Naive thymus-derived CD8-positive, alpha-beta T cell (primary cell): ENCODE measurements around the gene DRC1. TPM values are rescaled to one million over a fixed set of nuclear protein-coding genes. Genes with fewer than 3 reads are reported as not detected.

Source experiments
- ATAC-seq, 2 donors: fragments of 150-1000 bp; cut with Tn5 transposase in 1 of 2; sonication (Bioruptor Pico), chemical (Tn5 transposase) in 1 of 2; 1 replicate in 1 of 2; 2 replicates in 1 of 2; pipeline ENCODE4 v1.10.0; 2021; ENCODE audit warnings: mild to moderate bottlenecking in 2 of 2, moderate library complexity in 2 of 2
- POLR2A ChIA-PET: fragments of 350-600 bp; sonication (Branson Sonifier 250); formaldehyde crosslinking; loops from one replicate; lab custom pipeline; 2021; ENCODE audit warnings: antibody characterized with exemption; lab: Charles Lee
- DNase-seq, 10 donors: peaks; one replicate each; pipeline versions ENCODE4 v3.0.0 to v3.0.0-alpha.2; 2020 to 2022
- H3K27ac Mint-ChIP-seq, 10 donors: one replicate each; pipeline ENCODE4 v1.8.0; 2020 to 2022; ENCODE audit warnings: mild to moderate bottlenecking in 10 of 10, mixed read lengths in 10 of 10, moderate library complexity in 4 of 10, inconsistent platforms in 1 of 10
- H3K27me3 Mint-ChIP-seq, 5 donors: one replicate each; pipeline ENCODE4 v1.8.0; 2021 to 2022; ENCODE audit warnings: mixed read lengths in 5 of 5
- H3K36me3 Mint-ChIP-seq, 3 donors: one replicate each; pipeline ENCODE4 v1.8.0; 2020 to 2022; ENCODE audit warnings: mixed read lengths in 3 of 3, mild to moderate bottlenecking in 2 of 3, inconsistent platforms in 1 of 3
- H3K4me1 Mint-ChIP-seq, 4 donors: one replicate each; pipeline ENCODE4 v1.8.0; 2021 to 2022; ENCODE audit warnings: mixed read lengths in 4 of 4
- H3K4me3 Mint-ChIP-seq, 10 donors: one replicate each; pipeline ENCODE4 v1.8.0; 2020 to 2022; ENCODE audit warnings: mild to moderate bottlenecking in 10 of 10, mixed read lengths in 10 of 10, moderate library complexity in 6 of 10, inconsistent platforms in 1 of 10
- H3K9me3 Mint-ChIP-seq, 9 donors: one replicate each; pipeline ENCODE4 v1.8.0; 2020 to 2022; ENCODE audit warnings: mixed read lengths in 9 of 9, mild to moderate bottlenecking in 3 of 9, inconsistent platforms in 1 of 9, moderate library complexity in 1 of 9
- polyA plus RNA-seq, 3 donors: library from polyadenylated mRNA; unstranded; fragments of 300-500 nt; fragmentation: Illumina TruSeq; gene quantifications; one replicate each; pipeline ENCODE4 v1.2.3, GENCODE V29; 2021
- total RNA-seq, 8 experiments: library from RNA in 2 of 8; stranded (reverse) in 2 of 8; gene quantifications; one replicate each; pipeline ENCODE4 v1.2.3 and lab custom pipeline; 2021 to 2026

Gene DRC1
- total and polyA plus RNA-seq, 5 experiments from 2014 or later = not detected

DNA sequence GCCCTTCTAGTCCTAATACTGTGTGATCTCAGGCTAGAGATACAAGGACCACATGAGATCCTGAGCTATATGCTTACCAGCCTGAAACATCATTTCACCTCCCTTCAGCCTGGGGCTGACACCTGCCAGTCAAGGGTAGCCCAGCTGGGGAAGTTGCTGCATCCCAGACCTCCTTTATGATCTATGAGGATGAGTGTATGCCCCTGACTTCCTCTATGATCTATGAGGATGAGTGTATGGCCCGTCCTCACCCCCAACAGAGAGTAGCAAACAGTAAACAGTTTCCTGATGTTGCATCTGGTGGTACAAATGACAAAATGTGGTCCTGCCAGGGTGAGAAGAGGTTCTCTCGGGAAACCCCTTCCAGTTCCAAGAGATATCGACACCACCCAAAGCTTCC lies 85.1 kb downstream of the DRC1 start:
- H3K4me3 Mint-ChIP-seq = no peak overlapping the region
- DNase-seq (no peak), ATAC-seq (no peak)
- peaks cover 0 to 22% (median 3%) of the 10 kb centered on the region in 5 donors for H3K27me3 Mint-ChIP-seq
- no peaks in the 10 kb centered on the region for H3K9me3 Mint-ChIP-seq
- no peaks in the 10 kb centered on the region for H3K4me1 Mint-ChIP-seq
- no peaks in the 10 kb centered on the region for H3K36me3 Mint-ChIP-seq
- no peak overlapping the region for H3K27ac Mint-ChIP-seq
- POLR2A ChIA-PET = no interaction called here

DNA sequence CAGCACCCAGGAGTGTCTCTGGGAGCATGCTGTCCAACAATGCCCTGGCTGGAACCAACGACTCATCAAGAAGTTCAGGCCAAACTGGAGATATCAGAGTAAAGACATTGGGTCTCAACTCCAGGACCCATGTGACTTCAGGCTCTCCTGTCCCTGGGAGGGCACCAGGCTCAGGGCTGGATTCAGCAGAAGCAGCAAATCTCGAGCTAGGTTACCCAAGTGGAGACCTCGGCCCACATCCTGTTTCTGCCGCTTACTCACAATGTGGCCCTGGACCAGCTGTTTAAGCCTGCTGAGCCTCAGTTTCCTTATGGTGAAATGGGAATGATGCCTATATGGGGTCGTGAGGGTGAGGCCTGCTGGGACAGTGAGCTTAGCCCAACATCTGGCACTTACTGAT lies 85.5 kb downstream of the DRC1 start:
- ATAC-seq (no peak), DNase-seq (no peak)
- POLR2A ChIA-PET = no interaction called here
- no peaks in the 10 kb centered on the region for H3K4me1 Mint-ChIP-seq
- no peaks in the 10 kb centered on the region for H3K9me3 Mint-ChIP-seq
- H3K4me3 Mint-ChIP-seq = no peak overlapping the region
- H3K27ac Mint-ChIP-seq = no peak overlapping the region
- H3K36me3 Mint-ChIP-seq = no peaks in the 10 kb centered on the region
- H3K27me3 Mint-ChIP-seq = peaks cover 0 to 22% (median 3%) of the 10 kb centered on the region in 5 donors

DNA sequence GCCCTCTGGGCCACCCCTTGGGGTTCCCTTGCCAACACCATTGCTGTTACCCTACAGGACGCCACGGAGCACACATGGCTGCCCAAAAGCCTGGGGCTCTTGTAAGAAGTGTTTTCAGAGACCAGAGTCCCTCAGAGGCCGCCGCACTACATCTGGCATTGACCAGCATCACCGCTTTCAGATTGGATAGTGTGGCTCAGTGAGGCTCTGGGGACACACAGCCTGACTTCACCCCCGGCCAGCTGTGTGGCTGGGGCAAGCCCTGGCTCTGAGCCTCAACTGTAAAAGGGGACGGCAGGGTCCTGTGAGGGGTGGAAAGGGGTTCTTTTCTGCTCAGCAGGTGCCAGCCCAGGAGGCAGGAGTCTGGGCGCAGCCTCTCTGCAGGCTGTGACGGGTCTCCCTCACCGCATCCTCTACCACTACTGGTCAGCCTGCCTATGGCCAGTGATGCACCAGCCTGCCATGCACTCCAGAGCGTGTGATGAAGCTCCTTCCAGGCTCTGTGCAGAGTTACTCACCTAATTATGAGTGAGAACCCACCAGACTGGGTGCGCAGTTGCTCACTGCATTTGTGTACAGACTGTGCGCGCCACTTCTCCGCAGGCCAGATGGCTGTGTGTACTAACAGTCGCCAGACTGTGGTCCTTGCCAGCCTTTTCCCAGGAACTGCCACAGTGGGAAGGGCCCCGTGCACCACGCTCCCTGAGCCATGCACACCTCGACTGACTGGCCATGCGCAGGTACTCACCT lies 86.9 kb downstream of the DRC1 start:
- no peaks in the 10 kb centered on the region for H3K4me1 Mint-ChIP-seq
- DNase-seq (no peak), ATAC-seq (no peak)
- H3K36me3 Mint-ChIP-seq = no peaks in the 10 kb centered on the region
- H3K9me3 Mint-ChIP-seq = no peaks in the 10 kb centered on the region
- POLR2A ChIA-PET = no interaction called here
- H3K27ac Mint-ChIP-seq = no peak overlapping the region
- peaks cover 0 to 16% (median 3%) of the 10 kb centered on the region in 5 donors for H3K27me3 Mint-ChIP-seq
- H3K4me3 Mint-ChIP-seq = no peak overlapping the region

DNA sequence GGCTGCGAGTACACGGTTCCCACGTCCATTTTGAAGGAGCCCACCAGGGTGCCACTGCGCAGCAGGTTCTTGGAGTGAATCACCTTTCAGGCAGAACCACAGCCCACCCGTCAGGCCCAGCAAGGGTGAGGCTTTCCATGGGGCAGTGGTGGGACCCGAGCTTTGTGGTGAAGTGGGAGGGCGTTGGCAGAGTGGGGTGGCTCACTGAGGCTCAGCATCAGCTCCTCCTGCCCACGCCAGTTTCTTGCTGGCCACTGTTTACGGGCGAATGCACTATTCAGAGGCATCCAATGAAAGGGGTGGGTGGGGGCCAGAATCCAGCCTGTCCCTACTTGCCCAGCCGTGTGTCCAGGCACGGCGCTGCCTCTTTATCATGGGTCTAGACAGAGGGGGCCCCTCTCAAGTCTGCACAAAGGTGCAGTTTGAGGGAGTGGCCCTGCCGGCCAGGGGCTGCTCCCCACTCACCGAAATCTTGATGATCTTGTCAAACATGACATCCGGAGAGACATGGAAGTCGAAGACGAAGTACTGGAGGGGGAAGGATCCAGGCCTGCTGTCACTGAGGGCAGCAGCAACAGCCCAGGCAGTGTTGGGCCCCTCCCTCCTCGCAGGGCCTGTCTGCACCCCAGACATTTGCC lies 87.6 kb downstream of the DRC1 start:
- Mint-ChIP-seq H3K27me3 (peaks cover 0 to 14% (median 3%) of the 10 kb centered on the region in 5 donors), H3K4me1 (no peaks in the 10 kb centered on the region), H3K36me3 (no peaks in the 10 kb centered on the region), H3K9me3 (no peaks in the 10 kb centered on the region), H3K27ac (no peak overlapping the region), H3K4me3 (no peak overlapping the region)
- ATAC-seq = no peak
- POLR2A ChIA-PET = no interaction called here
- no peak for DNase-seq

DNA sequence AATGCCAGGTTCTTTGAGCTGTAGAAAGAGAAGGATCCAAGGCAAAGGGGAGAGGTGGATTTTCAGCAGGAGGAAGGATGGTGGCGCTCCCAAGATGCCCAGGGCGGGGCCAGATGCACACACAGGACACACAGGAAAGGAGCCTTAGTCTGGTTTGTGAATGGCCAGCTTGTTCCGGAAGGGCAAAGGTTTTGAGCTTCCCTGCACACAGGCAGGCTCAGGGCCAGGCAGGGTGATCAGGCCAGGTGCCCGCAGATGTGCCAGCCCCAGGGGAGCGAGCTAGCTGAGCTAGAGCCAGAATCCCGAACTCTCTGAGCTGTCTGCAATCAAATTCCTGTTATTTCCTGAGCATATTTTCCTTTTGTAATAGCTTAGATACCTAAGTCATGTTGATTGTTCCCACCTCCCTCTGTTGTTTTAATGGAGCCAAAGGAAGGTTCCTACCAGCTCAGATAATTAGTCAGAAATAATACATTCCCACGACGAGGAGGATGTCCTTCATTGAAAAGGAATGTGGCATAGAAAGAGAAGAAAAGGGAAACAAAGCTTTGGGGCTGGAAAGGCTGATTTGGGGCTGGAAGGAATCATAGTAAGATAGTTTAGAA lies 89.9 kb downstream of the DRC1 start:
- DNase-seq = no peak
- H3K36me3 Mint-ChIP-seq = no peaks in the 10 kb centered on the region
- ATAC-seq = no peak
- H3K9me3 Mint-ChIP-seq = no peaks in the 10 kb centered on the region
- H3K27ac Mint-ChIP-seq = no peak overlapping the region
- H3K4me1 Mint-ChIP-seq = no peaks in the 10 kb centered on the region
- H3K27me3 Mint-ChIP-seq = no peaks in the 10 kb centered on the region
- no peak overlapping the region for H3K4me3 Mint-ChIP-seq
- POLR2A ChIA-PET = no interaction called here

DNA sequence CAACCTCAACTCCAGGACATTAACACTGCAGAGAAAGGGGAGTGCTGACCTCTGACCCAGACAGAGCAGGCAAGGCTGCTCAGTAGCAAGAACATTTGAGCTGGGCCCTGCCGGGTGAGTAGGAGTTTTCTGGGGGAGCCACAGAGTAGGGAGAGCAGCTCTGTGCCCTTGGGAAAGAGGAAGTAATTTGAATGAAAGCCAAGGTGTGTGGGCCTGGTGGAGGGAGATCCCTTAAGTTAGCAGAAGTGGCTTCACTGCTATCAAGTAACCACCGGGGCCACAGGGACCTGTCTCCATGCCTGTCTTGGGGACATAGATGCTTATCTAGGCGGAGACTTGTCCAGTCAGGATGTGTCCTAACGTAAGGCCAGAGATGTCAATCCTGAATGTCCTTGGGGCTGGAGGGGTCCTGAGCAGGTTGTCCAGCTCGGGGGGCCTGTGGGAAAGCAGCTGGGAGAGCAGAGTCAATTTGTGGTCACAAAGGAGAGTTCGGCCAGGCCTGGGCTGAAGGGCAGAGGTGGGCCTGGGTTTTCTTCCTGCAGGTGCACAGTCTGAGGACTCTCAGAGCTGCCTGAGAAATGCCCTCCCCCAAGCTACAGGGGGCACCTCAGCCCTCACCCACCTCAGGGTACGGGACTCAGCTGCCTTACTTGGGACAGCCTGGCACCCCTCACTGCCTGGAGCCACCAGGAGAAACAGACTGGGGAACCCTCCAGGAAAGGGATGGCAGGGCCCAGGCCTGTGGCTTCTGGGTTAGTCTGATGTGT lies 91.2 kb downstream of the DRC1 start:
- ATAC-seq = no peak
- POLR2A ChIA-PET = no interaction called here
- peaks cover 0 to 5% (median 1%) of the 10 kb centered on the region in 5 donors for H3K27me3 Mint-ChIP-seq

DNA sequence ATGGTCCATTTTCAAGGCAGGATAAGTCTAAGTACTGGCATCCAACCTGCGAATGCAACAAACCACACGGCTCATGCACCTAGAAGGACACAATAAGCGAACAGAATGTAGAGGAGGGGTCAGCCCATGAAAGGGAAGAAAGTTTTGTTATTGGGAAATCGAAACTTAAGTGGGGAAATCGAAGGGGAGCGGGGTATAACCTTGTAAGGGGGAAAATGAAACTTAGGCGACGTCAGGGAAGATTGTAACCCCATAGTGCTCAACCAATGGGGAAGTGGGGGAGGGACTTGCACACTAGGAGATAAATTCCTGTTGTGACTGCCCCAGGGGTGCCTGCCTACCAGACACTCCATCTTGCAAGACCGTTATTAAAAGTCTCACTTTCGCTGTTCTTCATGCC lies 91.8 kb downstream of the DRC1 start:
- no peak for ATAC-seq
- H3K27me3 Mint-ChIP-seq = peaks cover 0 to 10% (median 3%) of the 10 kb centered on the region in 5 donors
- peak overlapping the region in 1 of 10 donors; percentile 76 for H3K27ac Mint-ChIP-seq
- H3K4me1 Mint-ChIP-seq = no peaks in the 10 kb centered on the region
- H3K9me3 Mint-ChIP-seq = no peaks in the 10 kb centered on the region
- POLR2A ChIA-PET = no interaction called here
- H3K36me3 Mint-ChIP-seq = no peaks in the 10 kb centered on the region
- no peak for DNase-seq
- no peak overlapping the region for H3K4me3 Mint-ChIP-seq

More for the DNA sequence above, 91.2 kb downstream of the DRC1 start:
- Mint-ChIP-seq H3K27ac (peak overlapping the region in 1 of 10 donors; percentile 76), H3K4me1 (no peaks in the 10 kb centered on the region), H3K9me3 (no peaks in the 10 kb centered on the region), H3K36me3 (no peaks in the 10 kb centered on the region), H3K4me3 (no peak overlapping the region)
- DNase-seq = no peak

DNA sequence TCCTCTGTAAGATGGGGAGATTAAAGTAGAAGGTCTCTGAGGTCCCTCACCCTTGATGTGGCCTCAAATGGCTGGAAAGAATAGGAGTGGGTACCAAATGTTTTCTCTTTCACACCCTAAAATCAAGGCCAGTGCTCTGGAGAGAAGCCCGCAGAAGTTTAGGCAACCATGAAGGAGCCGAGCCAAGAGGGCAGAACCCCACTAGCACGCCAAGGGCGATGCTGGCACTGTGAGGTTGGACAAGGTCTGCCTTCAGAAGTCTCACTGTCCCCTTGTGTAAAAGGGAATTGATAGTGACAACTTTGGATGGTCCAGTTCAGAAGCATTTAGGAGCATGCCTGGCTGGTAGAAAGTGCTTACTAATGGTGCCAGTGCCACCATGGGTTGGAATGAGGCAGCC lies 92.5 kb downstream of the DRC1 start:
- no peaks in the 10 kb centered on the region for H3K9me3 Mint-ChIP-seq
- no peaks in the 10 kb centered on the region for H3K36me3 Mint-ChIP-seq
- ATAC-seq (no peak), DNase-seq (no peak)
- H3K4me1 Mint-ChIP-seq = no peaks in the 10 kb centered on the region
- no peak overlapping the region for H3K4me3 Mint-ChIP-seq
- no peak overlapping the region for H3K27ac Mint-ChIP-seq
- POLR2A ChIA-PET = no interaction called here
- H3K27me3 Mint-ChIP-seq = peaks cover 0 to 10% (median 3%) of the 10 kb centered on the region in 5 donors

DNA sequence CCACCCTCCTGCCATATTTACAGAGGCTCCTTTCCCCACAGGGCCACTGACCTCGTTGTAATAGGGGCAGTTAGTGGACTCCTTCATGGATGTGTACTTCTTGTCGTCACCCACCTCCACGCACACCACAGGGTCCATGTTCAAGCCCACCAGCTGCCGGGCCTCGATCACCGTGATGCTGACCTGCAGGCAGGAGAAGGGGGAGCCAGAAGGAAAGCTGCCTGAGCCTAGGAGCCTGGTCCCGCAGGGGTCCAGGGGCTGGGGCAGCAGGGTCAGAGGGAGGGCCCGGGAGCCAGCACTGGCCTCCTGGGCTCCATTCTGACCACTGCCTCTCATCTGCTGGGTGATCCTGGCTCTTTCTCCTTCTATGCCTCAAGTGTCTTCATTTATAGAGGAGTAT lies 93.2 kb downstream of the DRC1 start:
- H3K27ac Mint-ChIP-seq = peak overlapping the region in 1 of 10 donors; percentile 47
- POLR2A ChIA-PET = no interaction called here
- no peak for DNase-seq
- peaks cover 0 to 10% (median 3%) of the 10 kb centered on the region in 5 donors for H3K27me3 Mint-ChIP-seq
- H3K36me3 Mint-ChIP-seq = no peaks in the 10 kb centered on the region
- H3K4me3 Mint-ChIP-seq = no peak overlapping the region
- no peaks in the 10 kb centered on the region for H3K9me3 Mint-ChIP-seq
- H3K4me1 Mint-ChIP-seq = no peaks in the 10 kb centered on the region
- ATAC-seq = no peak

DNA sequence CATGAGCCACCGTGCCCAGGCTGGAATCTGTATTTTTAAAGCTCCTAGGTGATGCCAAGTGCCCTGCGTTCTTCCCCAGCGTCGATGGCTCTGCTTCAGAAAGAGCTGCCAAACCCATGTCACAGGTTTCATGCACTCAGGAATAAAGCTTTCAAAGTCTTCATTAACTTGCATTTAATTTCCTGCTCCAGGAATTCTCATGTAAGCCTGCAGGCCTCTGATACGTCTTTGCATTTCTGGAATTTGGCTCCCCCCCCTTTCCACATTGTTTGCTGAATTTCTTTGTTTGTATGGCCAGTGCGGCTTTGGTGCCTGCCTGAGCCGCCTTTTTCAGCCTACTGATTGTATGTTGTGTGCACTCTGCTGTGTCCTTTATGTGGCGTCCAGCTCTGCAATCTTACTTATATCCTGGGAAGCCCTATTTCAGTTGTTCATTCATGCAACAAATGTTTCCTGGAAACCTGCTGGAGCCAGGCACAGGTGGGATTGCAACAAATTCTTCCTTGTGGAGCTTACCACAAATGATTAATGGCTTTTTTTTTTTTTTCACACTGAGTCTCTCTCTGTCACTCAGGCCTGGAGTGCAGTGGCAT lies 94.1 kb downstream of the DRC1 start:
- POLR2A ChIA-PET = no interaction called here
- no peaks in the 10 kb centered on the region for H3K9me3 Mint-ChIP-seq
- no peaks in the 10 kb centered on the region for H3K4me1 Mint-ChIP-seq
- no peak overlapping the region for H3K27ac Mint-ChIP-seq
- peaks cover 0 to 10% (median 3%) of the 10 kb centered on the region in 5 donors for H3K27me3 Mint-ChIP-seq
- H3K4me3 Mint-ChIP-seq = no peak overlapping the region
- DNase-seq = no peak
- ATAC-seq = no peak
- no peaks in the 10 kb centered on the region for H3K36me3 Mint-ChIP-seq

DNA sequence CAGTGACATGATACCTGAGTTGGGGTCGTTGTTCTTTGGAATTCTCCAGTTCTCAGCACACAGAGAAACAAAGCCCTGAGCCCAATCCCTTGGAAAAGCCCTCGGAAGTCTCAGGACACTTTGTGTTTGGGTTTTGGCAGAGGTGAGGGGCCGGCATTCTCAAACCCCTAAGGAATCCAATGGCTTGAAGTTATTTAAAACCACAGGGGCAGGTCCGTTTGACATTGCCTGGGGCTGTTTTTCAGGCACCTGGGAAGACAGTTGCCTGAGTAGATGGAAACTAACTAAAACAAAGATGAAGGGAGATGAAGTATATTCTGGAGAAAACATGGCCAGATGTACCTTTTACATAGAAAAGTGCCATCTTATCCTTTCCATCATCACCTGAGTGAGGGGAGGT lies 98.7 kb downstream of the DRC1 start:
- Mint-ChIP-seq H3K36me3 (no peaks in the 10 kb centered on the region), H3K27me3 (peaks cover 0 to 10% (median 7%) of the 10 kb centered on the region in 5 donors), H3K27ac (no peak overlapping the region), H3K4me1 (peaks cover 2 to 10% (median 6%) of the 10 kb centered on the region in 4 donors), H3K9me3 (no peaks in the 10 kb centered on the region), H3K4me3 (no peak overlapping the region)
- no peak for ATAC-seq
- DNase-seq = no peak
- POLR2A ChIA-PET = no interaction called here

DNA sequence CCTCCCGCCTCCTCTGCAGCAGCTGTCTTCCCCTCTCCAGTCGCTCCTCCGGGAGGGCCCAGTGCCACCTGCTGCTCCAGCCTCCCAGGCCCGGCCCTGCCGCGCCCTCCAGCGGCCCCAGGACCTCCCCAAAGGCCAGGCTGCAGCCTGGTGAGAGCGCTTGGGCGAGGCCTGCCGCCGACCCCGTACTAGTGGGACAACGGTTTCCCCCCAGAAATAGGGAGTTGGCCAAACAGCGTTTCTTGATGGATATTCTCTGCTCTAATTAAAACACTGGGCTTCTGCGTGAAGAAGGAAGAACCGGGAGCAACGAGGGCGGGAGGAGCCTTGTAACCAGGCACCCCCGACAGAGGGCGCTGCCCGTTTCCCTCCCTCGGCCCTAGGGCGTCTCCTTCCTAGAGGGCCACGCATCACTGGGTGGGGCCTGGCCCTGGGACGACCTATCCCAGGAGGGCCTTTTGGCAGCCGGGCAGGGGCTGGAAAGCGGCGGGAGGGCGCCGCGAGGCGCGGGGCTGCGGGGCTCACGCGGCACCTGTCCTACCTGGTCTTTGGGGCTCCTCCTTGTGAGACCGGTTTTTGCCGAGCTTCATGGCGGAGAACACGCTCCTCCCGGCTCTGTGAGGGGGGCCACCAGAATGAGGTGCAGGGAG lies 101.6 kb downstream of the DRC1 start:
- Mint-ChIP-seq H3K27me3 (peaks cover 0 to 4% (median under 1%) of the 10 kb centered on the region in 5 donors), H3K27ac (peak overlapping the region in 5 of 10 donors; percentile 35 to 81 (median 52))

More for the DNA sequence above, 101.6 kb downstream of the DRC1 start:
- peak; percentile 63 to 84 (median 76) for DNase-seq
- no peaks in the 10 kb centered on the region for H3K36me3 Mint-ChIP-seq
- H3K9me3 Mint-ChIP-seq = no peaks in the 10 kb centered on the region
- peak; percentile 98 to 99 for ATAC-seq
- H3K4me1 Mint-ChIP-seq = peaks cover 2 to 10% (median 6%) of the 10 kb centered on the region in 4 donors
- peak overlapping the region; percentile 74 to 85 (median 81) for H3K4me3 Mint-ChIP-seq
- POLR2A ChIA-PET = no interaction called here
